Fibroblast of skin of abdomen (primary cell): ENCODE results near the gene KMT2B.
"Not testable (repeated sequence)": the region's sequence is repeated elsewhere in the genome, so short reads cannot be mapped to it uniquely, and the experiment has no call there.

ENCODE experiments used
- DNase-seq: peaks from one replicate; pipeline ENCODE4 v3.0.0-alpha.2; 2013

KMT2B gene

DNA sequence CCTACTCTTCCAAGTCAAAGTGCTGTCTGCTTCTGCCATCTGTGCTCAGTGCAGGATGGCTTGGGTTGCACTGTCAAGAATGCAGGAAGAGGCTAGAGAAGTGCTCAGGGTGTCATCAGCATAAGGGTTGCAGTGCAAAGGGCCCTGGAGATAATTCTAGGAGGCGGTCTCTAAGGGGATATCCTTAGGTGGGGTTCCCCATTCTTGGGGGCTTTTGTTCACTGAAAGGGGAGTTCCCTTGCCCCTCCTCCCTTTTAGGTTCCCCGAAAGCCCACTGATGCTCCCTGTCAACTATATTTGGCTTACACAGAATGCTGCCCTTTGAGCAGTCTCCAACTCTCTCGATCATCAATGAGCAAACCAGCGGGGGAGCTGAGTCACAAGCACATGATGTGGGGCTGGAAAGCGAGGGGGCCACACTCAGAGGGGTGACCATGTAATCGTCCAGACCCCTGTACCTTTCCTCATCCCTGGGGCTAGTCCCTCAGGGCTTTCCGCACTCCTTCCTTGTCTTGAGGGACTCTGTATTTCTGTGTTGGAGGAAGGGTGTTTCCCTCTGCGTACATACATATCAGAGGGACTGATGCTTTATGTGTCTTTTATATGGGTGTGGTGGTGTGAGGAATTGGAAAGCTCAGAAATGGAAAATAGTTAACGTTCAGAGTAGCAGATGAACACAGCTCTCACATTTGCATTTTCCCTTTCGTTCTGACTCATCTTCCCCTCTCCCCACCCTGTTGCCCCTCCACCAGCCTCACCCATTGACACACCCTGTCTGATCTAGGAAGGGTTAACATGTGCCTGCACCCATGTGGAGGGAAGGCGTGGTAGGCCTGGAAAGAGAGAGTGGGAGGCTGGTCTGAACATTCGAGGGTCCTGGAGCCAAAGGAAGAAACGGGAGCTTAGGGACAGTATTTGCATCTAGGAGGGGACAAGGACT, 6.7 kb upstream of the KMT2B start:
- no peak for DNase-seq

DNA sequence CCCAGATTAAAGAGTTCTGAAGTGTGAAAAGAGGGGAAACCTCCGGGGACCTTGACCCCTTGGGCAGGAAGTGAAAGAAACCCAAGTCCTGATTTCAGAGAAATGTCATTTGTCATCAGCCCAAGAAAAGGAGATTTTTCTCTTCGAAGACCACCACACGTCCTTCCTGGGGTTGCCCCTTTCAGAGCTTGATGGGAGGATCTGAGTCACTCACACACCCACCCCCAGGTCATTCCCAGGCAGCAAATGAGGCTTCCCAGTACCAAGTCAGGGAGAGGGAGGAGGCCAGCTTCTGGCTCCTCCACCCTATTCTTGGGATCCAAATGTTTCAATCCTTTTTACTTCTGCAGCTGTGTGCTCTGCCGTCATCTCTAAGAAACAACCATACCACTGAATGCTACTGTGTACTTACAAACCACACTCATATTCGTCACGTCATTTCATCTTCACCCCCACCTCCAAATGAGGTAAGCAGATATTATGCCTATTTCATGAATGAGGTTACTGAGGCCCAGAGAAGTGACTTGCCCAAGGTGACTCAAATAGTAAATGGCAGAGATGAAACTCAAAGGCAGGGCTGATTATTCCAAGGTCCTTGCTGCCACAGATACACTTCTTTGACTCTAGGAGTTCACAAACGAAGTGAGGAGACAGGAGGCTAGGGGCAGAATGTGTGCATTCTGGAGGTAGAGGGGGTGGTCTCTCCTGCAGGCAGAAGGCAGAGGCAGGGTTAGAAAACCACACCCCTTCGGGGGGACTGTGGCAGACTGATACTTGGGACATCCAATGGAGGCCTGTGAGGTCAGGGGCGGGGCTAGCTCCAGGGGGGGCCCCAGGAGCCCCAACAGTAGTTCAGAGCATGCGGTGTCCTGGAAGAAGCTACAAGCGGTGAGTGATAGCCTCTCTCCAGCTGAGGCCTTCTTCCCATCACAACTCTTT, 5.0 kb upstream of the KMT2B start:
- no peak for DNase-seq

- DNase-seq, result no peak
Observed at GRCh38 chr19:35713506-35713850, 4.3 kb upstream of the KMT2B start.

DNA sequence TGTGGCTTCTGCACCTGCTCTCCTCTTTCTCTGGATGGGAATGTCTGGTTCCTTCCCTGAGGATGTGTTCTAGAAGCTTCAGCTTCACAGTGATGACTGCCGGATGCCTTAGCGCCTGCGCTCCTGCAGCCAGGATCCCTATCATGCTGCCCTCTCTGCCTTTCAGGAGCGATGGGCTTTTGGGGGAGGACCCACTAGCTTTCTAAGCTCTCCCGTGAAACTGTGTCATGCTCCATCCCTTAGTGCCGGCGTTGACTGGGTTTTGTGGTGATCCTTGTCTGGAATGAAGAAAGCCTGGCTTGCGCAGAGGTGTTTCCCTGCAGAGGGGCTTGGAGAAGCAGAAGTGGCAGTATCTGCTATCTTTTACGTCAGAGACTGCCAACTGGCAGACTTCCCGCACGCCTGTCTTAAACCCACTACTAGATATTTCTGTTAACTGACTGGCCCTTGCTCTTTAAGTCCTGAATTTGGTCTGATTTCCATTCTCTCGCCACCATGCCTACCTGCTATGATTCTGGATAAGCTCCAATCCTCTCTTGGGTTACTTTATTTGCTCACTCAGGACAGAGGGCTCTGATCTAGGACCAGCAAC, 3.8 kb upstream of the KMT2B start:
- DNase-seq, result no peak

GRCh38 chr19:35714601-35715354, 3.0 kb upstream of the KMT2B start:
- DNase-seq, result no peak

GRCh38 chr19:35715355-35715809, 2.4 kb upstream of the KMT2B start:
- DNase-seq, result no peak

DNA sequence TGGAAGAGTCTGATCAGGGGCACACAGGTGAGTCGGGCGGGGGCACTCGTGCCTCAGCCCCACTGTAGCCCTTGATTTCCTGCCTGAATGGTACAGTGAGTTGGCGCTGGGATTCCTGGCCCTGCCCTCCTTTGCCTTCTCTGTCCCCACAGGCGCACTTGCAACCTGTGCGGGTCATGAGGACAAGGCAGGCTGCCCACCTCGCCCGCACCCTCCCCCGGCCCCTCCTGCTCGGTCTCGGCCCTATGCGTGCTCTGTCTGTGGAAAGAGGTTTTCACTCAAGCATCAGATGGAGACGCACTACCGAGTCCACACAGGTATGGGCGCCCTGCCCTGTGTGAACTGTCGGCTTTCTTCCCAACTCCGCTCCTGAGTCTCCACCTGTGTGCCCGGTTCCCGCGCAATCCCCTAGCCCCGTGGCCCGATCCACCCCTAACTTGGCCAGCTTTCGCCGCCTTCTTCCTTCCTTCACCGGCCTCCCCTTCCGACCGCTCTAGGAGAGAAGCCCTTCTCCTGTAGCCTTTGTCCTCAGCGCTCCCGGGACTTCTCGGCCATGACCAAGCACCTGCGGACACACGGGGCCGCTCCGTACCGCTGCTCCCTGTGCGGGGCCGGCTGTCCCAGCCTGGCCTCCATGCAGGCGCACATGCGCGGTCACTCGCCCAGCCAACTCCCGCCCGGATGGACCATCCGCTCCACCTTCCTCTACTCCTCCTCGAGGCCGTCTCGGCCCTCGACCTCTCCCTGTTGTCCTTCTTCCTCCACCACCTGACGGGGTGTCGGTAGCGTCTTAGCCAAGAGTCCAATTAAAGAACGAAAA, 1.6 kb upstream of the KMT2B start:
- DNase-seq, result no peak

DNA sequence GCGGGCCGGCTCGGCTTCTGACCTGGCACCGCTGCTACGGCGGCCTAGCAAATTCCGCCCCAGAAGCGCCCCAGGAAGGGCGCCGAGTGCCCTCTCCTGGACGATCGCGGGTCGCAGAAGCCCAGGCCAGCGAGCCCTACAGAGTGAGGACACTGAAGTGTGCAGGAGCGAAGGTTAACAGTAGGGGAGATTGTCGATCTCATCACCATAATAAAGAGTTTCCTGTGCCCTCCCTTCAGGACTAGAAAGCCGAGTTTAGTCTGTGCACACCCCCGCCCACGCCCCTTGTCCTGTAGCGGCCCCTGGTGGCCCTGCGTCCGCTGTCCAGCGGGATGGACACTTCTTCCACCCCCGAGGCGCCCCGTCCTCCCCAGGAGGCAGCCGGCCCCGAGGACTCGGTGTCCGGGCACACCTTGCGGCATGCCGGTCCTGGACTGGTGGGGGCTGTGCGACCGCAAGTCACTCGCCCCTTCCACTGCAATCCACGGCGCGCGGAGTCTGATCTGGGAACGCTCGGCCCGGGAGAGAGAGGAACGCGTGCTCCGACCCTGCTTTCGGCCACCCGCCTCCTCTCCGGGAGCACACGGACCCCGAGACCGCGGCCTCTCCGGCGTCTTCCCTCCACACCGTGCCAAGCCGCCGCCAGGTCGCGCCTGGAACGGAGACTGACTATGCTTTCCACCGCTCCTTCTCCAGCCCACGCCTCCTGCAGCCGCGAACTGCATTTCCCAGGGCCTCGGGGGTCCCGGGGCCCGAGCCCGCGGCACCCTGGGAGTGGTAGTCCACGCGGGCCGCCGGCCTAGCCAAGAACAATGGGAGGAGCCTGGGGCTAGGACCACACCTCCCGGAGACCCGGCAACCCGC, 770 bp upstream of the KMT2B start:
- peak; percentile 76 for DNase-seq

GRCh38 chr19:35718345-35719041, 690 bp downstream of the KMT2B start:
- no peak for DNase-seq

DNA sequence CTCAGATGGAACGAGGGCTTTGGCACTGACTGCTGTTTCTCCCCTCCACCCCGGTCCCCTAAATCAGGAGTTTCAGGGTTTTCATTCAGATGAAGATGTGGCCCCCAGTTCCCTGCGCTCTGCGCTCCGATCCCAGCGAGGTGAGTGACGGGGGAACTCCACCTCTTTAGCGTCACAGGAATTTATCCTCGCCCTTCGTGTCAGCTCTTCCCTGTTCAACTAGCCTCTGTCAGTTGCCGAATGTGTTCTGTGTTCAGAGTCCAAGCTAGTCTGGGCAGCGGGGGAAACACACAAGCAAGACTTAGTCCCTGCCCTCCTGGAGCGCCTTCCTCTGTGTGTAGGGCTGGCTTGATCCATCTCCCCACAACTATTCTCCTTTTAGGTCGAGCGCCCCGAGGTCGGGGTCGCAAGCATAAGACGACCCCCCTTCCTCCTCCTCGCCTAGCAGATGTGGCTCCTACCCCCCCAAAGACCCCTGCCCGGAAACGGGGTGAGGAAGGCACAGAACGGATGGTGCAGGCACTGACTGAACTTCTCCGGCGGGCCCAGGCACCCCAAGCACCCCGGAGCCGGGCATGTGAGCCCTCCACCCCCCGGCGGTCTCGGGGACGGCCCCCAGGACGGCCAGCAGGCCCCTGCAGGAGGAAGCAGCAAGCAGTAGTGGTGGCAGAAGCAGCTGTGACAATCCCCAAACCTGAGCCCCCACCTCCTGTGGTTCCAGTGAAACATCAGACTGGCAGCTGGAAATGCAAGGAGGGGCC, 1.8 kb downstream of the KMT2B start:
- no peak for DNase-seq

DNA sequence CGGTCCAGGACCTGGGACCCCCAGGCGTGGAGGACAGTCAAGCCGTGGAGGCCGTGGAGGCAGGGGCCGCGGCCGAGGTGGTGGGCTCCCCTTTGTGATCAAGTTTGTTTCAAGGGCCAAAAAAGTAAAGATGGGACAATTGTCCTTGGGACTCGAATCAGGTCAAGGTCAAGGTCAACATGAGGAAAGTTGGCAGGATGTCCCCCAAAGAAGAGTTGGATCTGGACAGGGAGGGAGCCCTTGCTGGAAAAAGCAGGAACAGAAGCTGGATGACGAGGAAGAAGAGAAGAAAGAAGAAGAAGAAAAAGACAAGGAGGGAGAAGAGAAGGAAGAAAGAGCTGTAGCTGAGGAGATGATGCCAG, 2.3 kb downstream of the KMT2B start:
- DNase-seq, result no peak

DNA sequence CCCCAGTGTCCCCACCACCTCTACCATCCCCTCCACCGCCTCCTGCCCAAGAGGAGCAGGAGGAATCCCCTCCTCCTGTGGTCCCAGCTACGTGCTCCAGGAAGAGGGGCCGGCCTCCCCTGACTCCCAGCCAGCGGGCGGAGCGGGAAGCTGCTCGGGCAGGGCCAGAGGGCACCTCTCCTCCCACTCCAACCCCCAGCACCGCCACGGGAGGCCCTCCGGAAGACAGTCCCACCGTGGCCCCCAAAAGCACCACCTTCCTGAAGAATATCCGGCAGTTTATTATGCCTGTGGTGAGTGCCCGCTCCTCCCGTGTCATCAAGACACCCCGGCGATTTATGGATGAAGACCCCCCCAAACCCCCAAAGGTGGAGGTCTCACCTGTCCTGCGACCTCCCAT, 2.8 kb downstream of the KMT2B start:
- no peak for DNase-seq

DNA sequence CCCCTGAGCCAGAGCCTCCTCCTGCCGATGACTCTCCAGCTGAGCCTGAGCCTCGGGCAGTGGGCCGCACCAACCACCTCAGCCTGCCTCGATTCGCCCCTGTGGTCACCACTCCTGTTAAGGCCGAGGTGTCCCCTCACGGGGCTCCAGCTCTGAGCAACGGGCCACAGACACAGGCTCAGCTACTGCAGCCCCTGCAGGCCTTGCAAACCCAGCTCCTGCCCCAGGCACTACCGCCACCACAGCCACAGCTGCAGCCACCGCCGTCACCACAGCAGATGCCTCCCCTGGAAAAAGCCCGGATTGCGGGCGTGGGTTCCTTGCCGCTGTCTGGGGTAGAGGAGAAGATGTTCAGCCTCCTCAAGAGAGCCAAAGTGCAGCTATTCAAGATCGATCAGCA, 3.6 kb downstream of the KMT2B start:
- no peak for DNase-seq

GRCh38 chr19:35722461-35722860, 4.7 kb downstream of the KMT2B start:
- no peak for DNase-seq

DNA sequence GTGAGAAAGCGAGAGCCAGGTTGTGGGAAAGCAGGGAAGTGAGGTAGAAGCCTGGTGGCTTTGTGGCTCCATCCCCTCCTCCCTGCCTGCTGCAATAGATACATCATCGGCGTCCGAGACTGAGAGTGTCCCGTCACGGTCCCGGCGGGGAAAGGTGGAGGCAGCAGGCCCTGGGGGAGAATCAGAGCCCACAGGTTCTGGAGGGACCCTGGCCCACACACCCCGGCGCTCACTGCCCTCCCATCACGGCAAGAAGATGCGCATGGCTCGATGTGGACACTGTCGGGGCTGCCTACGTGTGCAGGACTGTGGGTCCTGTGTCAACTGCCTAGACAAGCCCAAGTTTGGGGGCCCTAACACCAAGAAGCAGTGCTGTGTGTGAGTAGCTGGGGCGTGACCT, 5.1 kb downstream of the KMT2B start:
- no peak for DNase-seq

GRCh38 chr19:35723671-35724070, 5.9 kb downstream of the KMT2B start:
- DNase-seq, result no peak

GRCh38 chr19:35724132-35724531, 6.3 kb downstream of the KMT2B start:
- DNase-seq, result not testable (repeated sequence)

DNA sequence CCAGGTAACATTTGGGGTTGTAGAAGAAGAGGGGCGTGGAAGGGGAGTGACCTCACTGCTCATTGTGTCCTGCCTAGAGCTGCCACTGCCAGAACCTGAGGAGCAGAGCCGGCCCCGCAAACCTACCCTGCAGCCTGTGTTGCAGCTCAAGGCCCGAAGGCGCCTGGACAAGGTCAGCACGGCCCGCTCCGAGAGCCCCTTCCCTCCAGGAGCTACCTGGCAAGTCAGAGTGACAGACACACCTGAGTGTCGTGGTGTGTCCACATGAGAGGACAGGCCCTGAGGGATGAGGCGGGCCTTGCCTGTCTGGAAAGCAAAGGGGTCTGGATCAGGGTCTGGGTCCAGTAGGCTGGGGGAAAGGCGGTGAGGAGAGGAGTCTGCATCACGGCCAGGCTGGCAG, 6.8 kb downstream of the KMT2B start:
- no peak for DNase-seq
